Panc1 (cell line): ENCODE results near the gene NT5DC3. TPM values are rescaled to one million over a fixed set of nuclear protein-coding genes. Genes with fewer than 3 reads are reported as not detected.

Experiments
- ATAC-seq: fragments of 200-7000 bp; cut with Tn5 transposase; 2 replicates; pipeline ENCODE4 v1.9.1; 2020; ENCODE audit warnings: mild to moderate bottlenecking, moderate library complexity
- BruUV-seq: library from RNA; stranded (reverse); fragments of 400-500 nt; replicated peaks from 2 replicates; lab custom pipeline; 2021; lab: Mats Ljungman, UMichigan
- CTCF ChIA-PET: fragments of 300-600 bp; sonication (Branson Sonifier 250); formaldehyde crosslinking; loops from one replicate; lab custom pipeline; 2022; ENCODE audit warnings: antibody characterized with exemption; lab: Charles Lee
- POLR2A ChIA-PET: fragments of 300-600 bp; sonication (Branson Sonifier 250); formaldehyde crosslinking; loops from one replicate; lab custom pipeline; 2022; ENCODE audit warnings: antibody characterized with exemption; lab: Charles Lee
- DNase-seq: peaks from one replicate; pipeline ENCODE4 v3.0.0-alpha.2; 2010; ENCODE audit warnings: low read depth, low spot score
- H3K27ac ChIP-seq: 2 replicates; pipeline ENCODE4 v1.5.1; 2011; ENCODE audit warnings: mild to moderate bottlenecking, low read length, inconsistent platforms
- H3K27me3 ChIP-seq: fragments of 200-500 bp; sonication (Bioruptor generic); 2 replicates; pipeline ENCODE4 v1.6.0; 2014; ENCODE audit warnings: low read length, inconsistent platforms; ENCODE audit not compliant: control insufficient read depth, insufficient read depth
- H3K36me3 ChIP-seq: fragments of 200-500 bp; sonication (Bioruptor generic); 2 replicates; pipeline ENCODE4 v1.5.1; 2014; ENCODE audit warnings: inconsistent platforms, mild to moderate bottlenecking, low read length, moderate library complexity; ENCODE audit not compliant: control insufficient read depth, insufficient read depth
- H3K4me1 ChIP-seq: 2 replicates; pipeline ENCODE4 v1.5.1; 2011; ENCODE audit warnings: inconsistent platforms, mild to moderate bottlenecking, low read length, moderate library complexity; ENCODE audit not compliant: control insufficient read depth, insufficient read depth
- H3K4me3 ChIP-seq, 2 experiments: 2 replicates each; pipeline ENCODE4 v1.5.1; 2011 to 2012; ENCODE audit warnings: low read depth in 2 of 2, low read length in 2 of 2, mild to moderate bottlenecking in 2 of 2, inconsistent platforms in 1 of 2, moderate library complexity in 1 of 2
- H3K9me3 ChIP-seq: fragments of 200-500 bp; sonication (Bioruptor generic); 2 replicates; pipeline ENCODE4 v1.5.1; 2014; ENCODE audit warnings: low read depth, mild to moderate bottlenecking, inconsistent platforms, low read length, moderate library complexity; ENCODE audit not compliant: control insufficient read depth, insufficient read depth
- POLR2AphosphoS5 ChIP-seq: IDR thresholded peaks from 2 replicates; pipeline ENCODE4 v1.6.1; 2012; ENCODE audit warnings: mild to moderate bottlenecking, low read depth, low read length, moderate library complexity
- SIN3A ChIP-seq: IDR thresholded peaks from 2 replicates; pipeline ENCODE4 v1.6.1; 2012; ENCODE audit warnings: low read depth, mild to moderate bottlenecking, low read length, moderate library complexity, borderline replicate concordance; ENCODE audit not compliant: insufficient read depth
- TCF7L2 ChIP-seq: IDR thresholded peaks from 2 replicates; pipeline ENCODE4 v1.6.1; 2011; ENCODE audit warnings: mild to moderate bottlenecking, low read depth, low read length, inconsistent platforms
- in situ Hi-C: cut with HindIII; loops from 2 replicates; pipeline ENCODE4 v1.10.0; 2016; ENCODE audit warnings: low sequenced_read_pairs, low pct_unique_long_range_greater_than_20kb
- intact Hi-C: fragments of 100-400 bp; cut with micrococcal nuclease; formaldehyde crosslinking; loops from one replicate; pipeline ENCODE4 v1.10.0; 2022; ENCODE audit not compliant: unreplicated experiment
- total RNA-seq: library from RNA; stranded (reverse); gene quantifications from one replicate; pipeline ENCODE4 v1.2.1, GENCODE V29; 2021; ENCODE audit not compliant: unreplicated experiment
- TF ChIP-seq, protein P1 (sequence below), 2 experiments: IDR thresholded peaks; 2 replicates each; pipeline ENCODE4 v1.6.1; 2011 to 2012; ENCODE audit warnings: low read depth in 2 of 2, control low read depth in 1 of 2, low read length in 1 of 2, mild to moderate bottlenecking in 1 of 2, moderate library complexity in 1 of 2; ENCODE audit not compliant: insufficient read depth in 1 of 2
- TF ChIP-seq, protein P2 (sequence below): fragments of 450-650 bp; IDR thresholded peaks from 2 replicates; pipeline ENCODE4 v1.5.1; 2017; ENCODE audit warnings: mild to moderate bottlenecking

The NT5DC3 gene
- total RNA-seq, 1 experiment from 2014 or later = 24.9 TPM

DNA sequence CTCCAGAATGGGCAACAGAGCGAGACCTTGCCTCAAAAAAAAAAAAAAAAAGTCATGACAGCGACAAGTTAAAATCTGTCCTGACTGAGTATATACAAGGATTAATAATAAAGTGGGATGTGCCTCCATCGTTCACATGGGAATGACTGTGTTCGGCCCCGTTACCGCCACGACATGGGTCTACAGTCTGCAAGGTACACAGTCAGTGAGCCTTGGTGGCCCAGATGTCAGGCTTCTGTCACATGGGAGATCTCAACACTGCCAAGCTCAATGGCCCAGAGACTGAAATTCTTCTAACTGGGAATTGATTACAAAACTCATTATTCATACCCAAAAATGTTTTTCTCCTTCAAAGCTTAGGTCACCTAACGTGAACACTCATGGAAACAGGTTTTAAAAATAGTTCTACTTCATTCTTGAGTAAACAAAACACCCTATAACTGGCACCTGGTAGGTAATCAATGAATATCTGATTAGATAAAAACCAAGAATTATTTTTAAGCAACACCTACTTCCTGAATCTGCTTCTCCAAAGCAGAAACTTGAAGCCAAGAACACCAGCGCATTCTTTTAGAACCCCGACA, 66.0 kb downstream of the NT5DC3 start:
- Histone ChIP-seq H3K27ac (no peak overlapping the region), H3K36me3 (peaks cover 11% of the 10 kb centered on the region), H3K9me3 (no peaks in the 10 kb centered on the region), H3K4me3 (no peak overlapping the region), H3K27me3 (no peaks in the 10 kb centered on the region), H3K4me1 (no peaks in the 10 kb centered on the region)
- no peak for ATAC-seq
- BruUV-seq = TSS peak; percentile 45
- TF ChIP-seq SIN3A (no peak), POLR2AphosphoS5 (no peak), TCF7L2 (no peak)
- TF ChIP-seq, protein P1, sequence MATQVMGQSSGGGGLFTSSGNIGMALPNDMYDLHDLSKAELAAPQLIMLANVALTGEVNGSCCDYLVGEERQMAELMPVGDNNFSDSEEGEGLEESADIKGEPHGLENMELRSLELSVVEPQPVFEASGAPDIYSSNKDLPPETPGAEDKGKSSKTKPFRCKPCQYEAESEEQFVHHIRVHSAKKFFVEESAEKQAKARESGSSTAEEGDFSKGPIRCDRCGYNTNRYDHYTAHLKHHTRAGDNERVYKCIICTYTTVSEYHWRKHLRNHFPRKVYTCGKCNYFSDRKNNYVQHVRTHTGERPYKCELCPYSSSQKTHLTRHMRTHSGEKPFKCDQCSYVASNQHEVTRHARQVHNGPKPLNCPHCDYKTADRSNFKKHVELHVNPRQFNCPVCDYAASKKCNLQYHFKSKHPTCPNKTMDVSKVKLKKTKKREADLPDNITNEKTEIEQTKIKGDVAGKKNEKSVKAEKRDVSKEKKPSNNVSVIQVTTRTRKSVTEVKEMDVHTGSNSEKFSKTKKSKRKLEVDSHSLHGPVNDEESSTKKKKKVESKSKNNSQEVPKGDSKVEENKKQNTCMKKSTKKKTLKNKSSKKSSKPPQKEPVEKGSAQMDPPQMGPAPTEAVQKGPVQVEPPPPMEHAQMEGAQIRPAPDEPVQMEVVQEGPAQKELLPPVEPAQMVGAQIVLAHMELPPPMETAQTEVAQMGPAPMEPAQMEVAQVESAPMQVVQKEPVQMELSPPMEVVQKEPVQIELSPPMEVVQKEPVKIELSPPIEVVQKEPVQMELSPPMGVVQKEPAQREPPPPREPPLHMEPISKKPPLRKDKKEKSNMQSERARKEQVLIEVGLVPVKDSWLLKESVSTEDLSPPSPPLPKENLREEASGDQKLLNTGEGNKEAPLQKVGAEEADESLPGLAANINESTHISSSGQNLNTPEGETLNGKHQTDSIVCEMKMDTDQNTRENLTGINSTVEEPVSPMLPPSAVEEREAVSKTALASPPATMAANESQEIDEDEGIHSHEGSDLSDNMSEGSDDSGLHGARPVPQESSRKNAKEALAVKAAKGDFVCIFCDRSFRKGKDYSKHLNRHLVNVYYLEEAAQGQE (IDR thresholded peaks at IDR 0.05; ENCODE audit: insufficient read depth in 1 of 2, low read depth in 2 of 2, low read length in 1 of 2) = no peak
- TF ChIP-seq, protein P2, sequence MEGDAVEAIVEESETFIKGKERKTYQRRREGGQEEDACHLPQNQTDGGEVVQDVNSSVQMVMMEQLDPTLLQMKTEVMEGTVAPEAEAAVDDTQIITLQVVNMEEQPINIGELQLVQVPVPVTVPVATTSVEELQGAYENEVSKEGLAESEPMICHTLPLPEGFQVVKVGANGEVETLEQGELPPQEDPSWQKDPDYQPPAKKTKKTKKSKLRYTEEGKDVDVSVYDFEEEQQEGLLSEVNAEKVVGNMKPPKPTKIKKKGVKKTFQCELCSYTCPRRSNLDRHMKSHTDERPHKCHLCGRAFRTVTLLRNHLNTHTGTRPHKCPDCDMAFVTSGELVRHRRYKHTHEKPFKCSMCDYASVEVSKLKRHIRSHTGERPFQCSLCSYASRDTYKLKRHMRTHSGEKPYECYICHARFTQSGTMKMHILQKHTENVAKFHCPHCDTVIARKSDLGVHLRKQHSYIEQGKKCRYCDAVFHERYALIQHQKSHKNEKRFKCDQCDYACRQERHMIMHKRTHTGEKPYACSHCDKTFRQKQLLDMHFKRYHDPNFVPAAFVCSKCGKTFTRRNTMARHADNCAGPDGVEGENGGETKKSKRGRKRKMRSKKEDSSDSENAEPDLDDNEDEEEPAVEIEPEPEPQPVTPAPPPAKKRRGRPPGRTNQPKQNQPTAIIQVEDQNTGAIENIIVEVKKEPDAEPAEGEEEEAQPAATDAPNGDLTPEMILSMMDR = no peak
- in situ Hi-C loops = no loop called here
- intact Hi-C loops = loop anchor here (5.0 kb wide), 1 partner anchor 97 kb away; no protein-coding TSS in a partner anchor
- no peak for DNase-seq
- POLR2A ChIA-PET = interaction anchor here (0.6 kb wide), 1 partner anchor 14 kb away, joined by 8 read pairs; no protein-coding TSS in a partner anchor
- CTCF ChIA-PET = no interaction called here

DNA sequence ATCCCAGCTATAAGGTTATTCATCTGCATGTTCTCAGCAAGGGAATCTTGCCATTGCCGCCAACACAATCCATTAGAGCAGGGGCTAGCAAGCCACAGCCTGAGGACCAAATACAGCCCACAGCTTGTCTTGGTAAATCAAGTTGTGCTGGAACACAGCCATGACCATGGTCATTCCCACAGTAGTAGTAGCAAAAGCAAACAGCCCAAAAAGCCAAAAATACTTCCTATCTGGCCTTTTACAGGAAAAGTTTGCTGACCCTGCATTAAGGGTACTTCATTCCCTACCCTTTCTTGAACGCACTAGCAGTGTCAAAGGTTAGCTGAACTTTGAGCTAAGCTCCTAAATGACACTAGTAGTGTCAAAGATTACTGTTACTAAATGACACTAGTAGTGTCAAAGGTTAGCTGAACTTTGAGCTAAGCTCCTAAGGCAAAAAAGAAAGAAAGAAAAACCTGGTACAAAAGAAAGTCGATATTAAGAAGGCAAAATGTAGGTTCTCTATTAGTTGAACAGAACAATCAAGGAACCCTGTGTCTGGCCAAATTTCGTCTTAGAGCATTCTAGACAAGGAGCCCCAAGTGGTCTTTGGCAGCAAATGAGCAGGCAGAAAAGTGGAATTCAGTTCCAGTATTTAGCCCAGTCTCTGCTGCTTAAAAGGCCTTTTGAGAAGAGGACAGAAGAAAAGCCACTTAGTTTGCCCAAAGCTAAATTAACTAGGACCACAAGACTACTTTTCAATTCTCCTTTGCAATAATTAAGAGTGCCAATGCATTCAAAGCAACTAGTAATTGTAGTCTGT, 67.7 kb downstream of the NT5DC3 start:
- in situ Hi-C loops (no loop called here), intact Hi-C loops (loop anchor here (5.0 kb wide), 1 partner anchor 99 kb away; no protein-coding TSS in a partner anchor)
- no peak overlapping the region for H3K4me3 ChIP-seq
- TF ChIP-seq TCF7L2 (no peak), SIN3A (no peak), POLR2AphosphoS5 (no peak)
- TF ChIP-seq, protein P1 (IDR thresholded peaks at IDR 0.05; ENCODE audit: insufficient read depth in 1 of 2, low read depth in 2 of 2, low read length in 1 of 2) = no peak
- TF ChIP-seq, protein P2 = no peak
- CTCF ChIA-PET = no interaction called here
- no peak overlapping the region for H3K27ac ChIP-seq
- no peak for ATAC-seq
- BruUV-seq = no TSS peak
- POLR2A ChIA-PET = interaction anchor here (0.6 kb wide), 1 partner anchor 116 kb away, joined by 4 read pairs; no protein-coding TSS in a partner anchor
- H3K9me3 ChIP-seq = no peaks in the 10 kb centered on the region
- H3K36me3 ChIP-seq = peaks cover 8% of the 10 kb centered on the region
- no peaks in the 10 kb centered on the region for H3K27me3 ChIP-seq
- no peaks in the 10 kb centered on the region for H3K4me1 ChIP-seq
- no peak for DNase-seq
